Measurements from ENCODE around the gene OCA2. TPM values are rescaled to one million over a fixed set of nuclear protein-coding genes. Genes with fewer than 3 reads are reported as not detected.

The OCA2 gene
- polyA plus RNA-seq, 1 donor from 2014 or later: 0.97 TPM

DNA sequence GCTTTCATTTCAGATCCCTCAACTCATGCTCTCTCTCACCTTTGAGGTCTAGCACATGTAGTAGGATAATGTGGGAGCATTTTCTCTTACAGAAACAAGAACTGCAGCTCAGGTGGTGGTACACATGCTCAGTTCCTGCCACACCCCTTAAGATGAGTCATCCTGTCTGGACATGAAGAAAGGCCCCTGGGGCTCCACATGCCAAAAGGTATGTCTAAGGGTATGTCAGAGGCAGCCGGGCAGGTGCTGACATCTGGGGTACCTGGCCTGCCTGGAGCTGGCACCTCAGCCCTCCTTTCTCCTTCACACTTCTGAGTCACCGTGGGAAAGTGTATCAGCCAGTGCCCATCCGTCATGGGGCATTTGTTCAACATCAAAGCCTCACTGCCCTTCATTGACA is 209.9 kb downstream of the OCA2 start:
- no peak overlapping the region for H2AFZ ChIP-seq (ENCODE audit: low read depth, low read length)
- H3K79me2 ChIP-seq (replicated peaks; ENCODE audit: insufficient read depth, low read length): no peaks in the 10 kb centered on the region
- H3K27me3 ChIP-seq (ENCODE audit: insufficient read depth, low read depth, low read length): no peaks in the 10 kb centered on the region
- no peak overlapping the region for H3K4me3 ChIP-seq (ENCODE audit: low read length)
- H3F3A ChIP-seq (ENCODE audit: insufficient read depth, low read length, poor library complexity, severe bottlenecking): no peaks in the 10 kb centered on the region
- H3K4me2 ChIP-seq (ENCODE audit: low read length): no peak overlapping the region
- no peak for TF ChIP-seq MXI1 (conservative IDR thresholded peaks at IDR 0.05; ENCODE audit: poor library complexity, severe bottlenecking)
- TF ChIP-seq POLR2AphosphoS5 (IDR thresholded peaks at IDR 0.05): no peak
- no peak for TF ChIP-seq EZH2 (IDR thresholded peaks at IDR 0.05; ENCODE audit: borderline replicate concordance, insufficient read depth, low read length, poor library complexity, severe bottlenecking)
- no peak for TF ChIP-seq TAF1 (IDR thresholded peaks at IDR 0.05; ENCODE audit: low read depth)
- no peak for TF ChIP-seq SMC3 (conservative IDR thresholded peaks at IDR 0.05; ENCODE audit: poor library complexity)
- TF ChIP-seq RAD21 (conservative IDR thresholded peaks at IDR 0.05): no peak
- TF ChIP-seq, protein P1, sequence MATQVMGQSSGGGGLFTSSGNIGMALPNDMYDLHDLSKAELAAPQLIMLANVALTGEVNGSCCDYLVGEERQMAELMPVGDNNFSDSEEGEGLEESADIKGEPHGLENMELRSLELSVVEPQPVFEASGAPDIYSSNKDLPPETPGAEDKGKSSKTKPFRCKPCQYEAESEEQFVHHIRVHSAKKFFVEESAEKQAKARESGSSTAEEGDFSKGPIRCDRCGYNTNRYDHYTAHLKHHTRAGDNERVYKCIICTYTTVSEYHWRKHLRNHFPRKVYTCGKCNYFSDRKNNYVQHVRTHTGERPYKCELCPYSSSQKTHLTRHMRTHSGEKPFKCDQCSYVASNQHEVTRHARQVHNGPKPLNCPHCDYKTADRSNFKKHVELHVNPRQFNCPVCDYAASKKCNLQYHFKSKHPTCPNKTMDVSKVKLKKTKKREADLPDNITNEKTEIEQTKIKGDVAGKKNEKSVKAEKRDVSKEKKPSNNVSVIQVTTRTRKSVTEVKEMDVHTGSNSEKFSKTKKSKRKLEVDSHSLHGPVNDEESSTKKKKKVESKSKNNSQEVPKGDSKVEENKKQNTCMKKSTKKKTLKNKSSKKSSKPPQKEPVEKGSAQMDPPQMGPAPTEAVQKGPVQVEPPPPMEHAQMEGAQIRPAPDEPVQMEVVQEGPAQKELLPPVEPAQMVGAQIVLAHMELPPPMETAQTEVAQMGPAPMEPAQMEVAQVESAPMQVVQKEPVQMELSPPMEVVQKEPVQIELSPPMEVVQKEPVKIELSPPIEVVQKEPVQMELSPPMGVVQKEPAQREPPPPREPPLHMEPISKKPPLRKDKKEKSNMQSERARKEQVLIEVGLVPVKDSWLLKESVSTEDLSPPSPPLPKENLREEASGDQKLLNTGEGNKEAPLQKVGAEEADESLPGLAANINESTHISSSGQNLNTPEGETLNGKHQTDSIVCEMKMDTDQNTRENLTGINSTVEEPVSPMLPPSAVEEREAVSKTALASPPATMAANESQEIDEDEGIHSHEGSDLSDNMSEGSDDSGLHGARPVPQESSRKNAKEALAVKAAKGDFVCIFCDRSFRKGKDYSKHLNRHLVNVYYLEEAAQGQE (IDR thresholded peaks at IDR 0.05; ENCODE audit: borderline replicate concordance): no peak
- TF ChIP-seq, protein P2, sequence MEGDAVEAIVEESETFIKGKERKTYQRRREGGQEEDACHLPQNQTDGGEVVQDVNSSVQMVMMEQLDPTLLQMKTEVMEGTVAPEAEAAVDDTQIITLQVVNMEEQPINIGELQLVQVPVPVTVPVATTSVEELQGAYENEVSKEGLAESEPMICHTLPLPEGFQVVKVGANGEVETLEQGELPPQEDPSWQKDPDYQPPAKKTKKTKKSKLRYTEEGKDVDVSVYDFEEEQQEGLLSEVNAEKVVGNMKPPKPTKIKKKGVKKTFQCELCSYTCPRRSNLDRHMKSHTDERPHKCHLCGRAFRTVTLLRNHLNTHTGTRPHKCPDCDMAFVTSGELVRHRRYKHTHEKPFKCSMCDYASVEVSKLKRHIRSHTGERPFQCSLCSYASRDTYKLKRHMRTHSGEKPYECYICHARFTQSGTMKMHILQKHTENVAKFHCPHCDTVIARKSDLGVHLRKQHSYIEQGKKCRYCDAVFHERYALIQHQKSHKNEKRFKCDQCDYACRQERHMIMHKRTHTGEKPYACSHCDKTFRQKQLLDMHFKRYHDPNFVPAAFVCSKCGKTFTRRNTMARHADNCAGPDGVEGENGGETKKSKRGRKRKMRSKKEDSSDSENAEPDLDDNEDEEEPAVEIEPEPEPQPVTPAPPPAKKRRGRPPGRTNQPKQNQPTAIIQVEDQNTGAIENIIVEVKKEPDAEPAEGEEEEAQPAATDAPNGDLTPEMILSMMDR (IDR thresholded peaks at IDR 0.05; ENCODE audit: poor library complexity, severe bottlenecking): no peak
- TF ChIP-seq EP300 (conservative IDR thresholded peaks at IDR 0.05; ENCODE audit: poor library complexity, severe bottlenecking): no peak
- no peaks in the 10 kb centered on the region for H4K20me1 ChIP-seq (ENCODE audit: insufficient read depth)
- H3K9me2 ChIP-seq (ENCODE audit: insufficient read depth, low read length): no peaks in the 10 kb centered on the region
- H3K9ac ChIP-seq (ENCODE audit: low read length): no peak overlapping the region
- no peaks in the 10 kb centered on the region for H3K36me3 ChIP-seq (ENCODE audit: insufficient read depth, low read length)
- H3K27ac ChIP-seq (ENCODE audit: low read length): no peak overlapping the region
- H3K9me3 ChIP-seq (ENCODE audit: low read length): no peaks in the 10 kb centered on the region

DNA sequence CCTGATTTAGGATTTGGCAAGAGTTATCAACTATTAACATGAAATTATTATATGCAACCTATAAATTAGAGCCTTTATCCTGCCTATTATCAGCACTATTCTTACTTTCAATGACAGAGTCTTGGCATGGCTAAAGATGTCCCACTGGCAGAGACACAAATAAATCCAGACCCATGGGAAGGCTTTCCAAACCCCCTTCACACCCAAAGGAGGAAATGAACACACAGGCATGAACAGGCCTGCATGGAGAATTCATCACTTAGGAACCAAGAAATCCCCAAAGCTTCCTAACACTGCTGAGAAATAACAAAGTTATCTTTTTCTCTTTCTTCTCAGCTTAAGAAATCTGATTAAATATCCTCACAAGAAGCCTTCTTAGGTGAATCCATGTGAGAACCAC is 213.9 kb downstream of the OCA2 start:
- H3K36me3 ChIP-seq (ENCODE audit: insufficient read depth, low read length): no peaks in the 10 kb centered on the region
- no peaks in the 10 kb centered on the region for H3K9me3 ChIP-seq (ENCODE audit: low read length)
- no peaks in the 10 kb centered on the region for H3K27me3 ChIP-seq (ENCODE audit: insufficient read depth, low read depth, low read length)
- no peaks in the 10 kb centered on the region for H3F3A ChIP-seq (ENCODE audit: insufficient read depth, low read length, poor library complexity, severe bottlenecking)
- no peaks in the 10 kb centered on the region for H4K20me1 ChIP-seq (ENCODE audit: insufficient read depth)
- no peak overlapping the region for H2AFZ ChIP-seq (ENCODE audit: low read depth, low read length)
- H3K9ac ChIP-seq (ENCODE audit: low read length): no peak overlapping the region
- no peak overlapping the region for H3K27ac ChIP-seq (ENCODE audit: low read length)
- no peak overlapping the region for H3K4me2 ChIP-seq (ENCODE audit: low read length)
- no peak for TF ChIP-seq SMC3 (conservative IDR thresholded peaks at IDR 0.05; ENCODE audit: poor library complexity)
- TF ChIP-seq EP300 (conservative IDR thresholded peaks at IDR 0.05; ENCODE audit: poor library complexity, severe bottlenecking): no peak
- TF ChIP-seq, protein P1 (IDR thresholded peaks at IDR 0.05; ENCODE audit: borderline replicate concordance): no peak
- TF ChIP-seq, protein P2 (IDR thresholded peaks at IDR 0.05; ENCODE audit: poor library complexity, severe bottlenecking): no peak
- no peak for TF ChIP-seq EZH2 (IDR thresholded peaks at IDR 0.05; ENCODE audit: borderline replicate concordance, insufficient read depth, low read length, poor library complexity, severe bottlenecking)
- H3K4me3 ChIP-seq (ENCODE audit: low read length): no peak overlapping the region
- H3K9me2 ChIP-seq (ENCODE audit: insufficient read depth, low read length): no peaks in the 10 kb centered on the region
- no peaks in the 10 kb centered on the region for H3K79me2 ChIP-seq (replicated peaks; ENCODE audit: insufficient read depth, low read length)

Measured in neural cell (in vitro differentiated cells).